Measurements from ENCODE around the gene CORO7.

CORO7 gene

GRCh38 chr16:4309833-4310266, 106.5 kb downstream of the CORO7 start:
- H3K4me3 ChIP-seq (ENCODE audit: low read depth, low read length), result no peak overlapping the region
- DNase-seq (ENCODE audit: low read depth, low spot score), result peak; percentile 89
- in situ Hi-C loops (cut with HindIII; ENCODE audit: low sequenced_read_pairs), result no loop called here
- peak; percentile 81 for TF ChIP-seq CTCF (IDR thresholded peaks at IDR 0.05; ENCODE audit: low read depth, low read length)

GRCh38 chr16:4309102-4309832, 107.1 kb downstream of the CORO7 start:
- no peak for DNase-seq (ENCODE audit: low read depth, low spot score)
- H3K4me3 ChIP-seq (ENCODE audit: low read depth, low read length), result no peak overlapping the region
- in situ Hi-C loops (cut with HindIII; ENCODE audit: low sequenced_read_pairs), result no loop called here
- no peak for TF ChIP-seq CTCF (IDR thresholded peaks at IDR 0.05; ENCODE audit: low read depth, low read length)

GRCh38 chr16:4307215-4308037, 109.0 kb downstream of the CORO7 start:
- peak; percentile 95 for DNase-seq (ENCODE audit: low read depth, low spot score)
- in situ Hi-C loops (cut with HindIII; ENCODE audit: low sequenced_read_pairs), result no loop called here
- peak overlapping the region; percentile 54 for H3K4me3 ChIP-seq (ENCODE audit: low read depth, low read length)
- TF ChIP-seq CTCF (IDR thresholded peaks at IDR 0.05; ENCODE audit: low read depth, low read length), result no peak

- DNase-seq (ENCODE audit: low read depth, low spot score), result no peak
- H3K4me3 ChIP-seq (ENCODE audit: low read depth, low read length), result peak overlapping the region; percentile 54
- in situ Hi-C loops (cut with HindIII; ENCODE audit: low sequenced_read_pairs), result no loop called here
- TF ChIP-seq CTCF (IDR thresholded peaks at IDR 0.05; ENCODE audit: low read depth, low read length), result no peak
Observed at GRCh38 chr16:4306470-4307214, 109.8 kb downstream of the CORO7 start.

Data from astrocyte of the spinal cord (primary cell).